Kidney (tissue), 14 donors: Measurements from ENCODE around the gene APLNR. TPM values are rescaled to one million over a fixed set of nuclear protein-coding genes. Genes with fewer than 3 reads are reported as not detected.

Source experiments
- DNase-seq, 5 donors: peaks; one replicate each; pipeline ENCODE4 v3.0.0-alpha.2; 2013 to 2020
- FAIRE-seq: peaks from 2 replicates; lab custom pipeline; 2012; peaks lifted over from hg19 to GRCh38; lab: Jason Lieb, UNC
- H3K27ac ChIP-seq, 2 donors: one replicate each; pipeline ENCODE4 v1.7.0; 2013; ENCODE audit warnings: low read depth in 2 of 2, low read length in 2 of 2, inconsistent platforms in 1 of 2
- H3K27me3 ChIP-seq: one replicate; pipeline ENCODE4 v1.7.1; 2013; ENCODE audit warnings: low read length, inconsistent platforms; ENCODE audit not compliant: control insufficient read depth, insufficient read depth
- H3K36me3 ChIP-seq, 3 donors: one replicate each; pipeline versions ENCODE4 v1.7.0 to v1.7.1; 2013; ENCODE audit warnings: low read length in 3 of 3, control low read depth in 1 of 3, inconsistent platforms in 1 of 3; ENCODE audit not compliant: insufficient read depth in 3 of 3, control insufficient read depth in 2 of 3
- H3K4me1 ChIP-seq, 3 donors: one replicate each; pipeline versions ENCODE4 v1.7.0 to v1.7.1; 2013; ENCODE audit warnings: low read length in 3 of 3, inconsistent platforms in 1 of 3, low read depth in 1 of 3; ENCODE audit not compliant: control insufficient read depth in 2 of 3, insufficient read depth in 2 of 3
- H3K4me3 ChIP-seq, 3 donors: one replicate each; pipeline versions ENCODE4 v1.7.0 to v1.8.1; 2013; ENCODE audit warnings: low read length in 3 of 3, control low read depth in 1 of 3, inconsistent platforms in 1 of 3
- H3K9ac ChIP-seq, 3 donors: one replicate each; pipeline versions ENCODE4 v1.7.0 to v1.7.1; 2013; ENCODE audit warnings: low read length in 3 of 3, control low read depth in 1 of 3, inconsistent platforms in 1 of 3
- H3K9me3 ChIP-seq, 3 donors: one replicate each; pipeline versions ENCODE4 v1.7.0 to v1.7.1; 2013; ENCODE audit warnings: low read length in 3 of 3, control low read depth in 1 of 3, inconsistent platforms in 1 of 3; ENCODE audit not compliant: control insufficient read depth in 2 of 3, insufficient read depth in 1 of 3
- CTCF ChIP-seq: IDR thresholded peaks from 3 replicates; pipeline ENCODE4 v1.5.1; 2012; ENCODE audit warnings: mild to moderate bottlenecking, moderate library complexity, borderline replicate concordance; ENCODE audit not compliant: insufficient read depth; ENCODE audit errors: extremely low read depth
- intact Hi-C: fragments of 100-400 bp; cut with DNase I; formaldehyde crosslinking; loops from one replicate; pipeline ENCODE4 v1.11.1; 2022
- polyA plus RNA-seq: library from polyadenylated mRNA; stranded (reverse); fragments of 350-450 nt; fragmentation: Illumina TruSeq; extraction: RNeasy Lipid Tissue Mini Kit (QIAGEN cat#74804); gene quantifications from one replicate; pipeline ENCODE4 v1.2.3, GENCODE V29; 2014; ENCODE audit warnings: low read depth, low replicate concordance; ENCODE audit not compliant: insufficient read depth
- total RNA-seq: library from RNA; stranded (reverse); fragmentation: NEBNext Ultra II Directional; extraction: Animal tissue kit (Norgen Biotek cat#: 25700); gene quantifications from one replicate; pipeline ENCODE4 v1.2.1, GENCODE V29; 2021
- donor health status: control.
- donor health status: control.
- donor health status: control.
- donor health status: control.
- donor health status: control.
- donor health status: DM: yes; HTN: yes; CAD: no.
- donor health status: Normal renal cell carcinoma (clear cell type).

The APLNR gene
- total and polyA plus RNA-seq, 2 donors from 2014 or later, result 5.3 to 16.6 TPM

DNA sequence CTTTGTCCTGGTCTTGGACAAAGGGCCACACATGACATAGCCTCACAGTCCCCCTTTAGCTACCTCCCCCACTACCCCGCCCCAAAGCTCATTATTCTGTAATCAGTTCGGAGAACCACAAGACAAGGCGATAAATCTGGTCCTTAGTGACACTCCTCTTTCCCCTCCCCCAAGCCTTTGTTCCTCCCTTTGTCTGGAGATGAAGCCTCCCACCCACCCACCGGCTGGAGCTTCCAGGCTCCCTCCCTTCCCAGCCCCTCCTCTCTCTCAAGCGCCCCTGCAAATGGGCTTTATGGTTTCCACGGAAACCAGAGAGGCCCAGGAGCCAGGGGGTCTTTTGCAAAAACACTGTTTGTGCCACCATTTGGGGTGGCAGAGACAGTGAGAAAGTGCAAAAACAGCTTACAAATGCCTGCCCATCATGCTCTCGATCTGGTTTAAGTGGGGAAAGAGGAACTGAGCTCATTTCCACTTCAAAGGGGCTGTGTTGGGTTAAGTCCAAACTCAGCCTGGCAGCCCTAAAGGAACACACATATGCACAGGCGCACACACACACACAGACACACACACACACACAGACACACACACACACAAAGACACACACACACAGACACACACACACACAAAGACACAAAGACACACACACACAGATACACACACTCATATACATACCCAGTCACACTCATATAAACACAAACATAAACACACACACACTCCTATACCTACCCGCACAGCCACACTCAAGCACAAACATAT is 23.5 kb downstream of the APLNR start:
- no peaks in the 10 kb centered on the region for H3K36me3 ChIP-seq
- no peak overlapping the region for H3K9ac ChIP-seq
- H3K4me3 ChIP-seq, result peak overlapping the region in 1 of 3 donors; percentile 16
- no peaks in the 10 kb centered on the region for H3K27me3 ChIP-seq
- no peak for FAIRE-seq
- H3K4me1 ChIP-seq, result peaks cover 0 to 7% (median 4%) of the 10 kb centered on the region in 3 donors
- intact Hi-C loops, result no loop called here
- TF ChIP-seq CTCF, result no peak
- peak in 4 of 5 donors; percentile 86 to 93 (median 90) for DNase-seq
- H3K27ac ChIP-seq, result no peak overlapping the region
- H3K9me3 ChIP-seq, result no peaks in the 10 kb centered on the region

DNA sequence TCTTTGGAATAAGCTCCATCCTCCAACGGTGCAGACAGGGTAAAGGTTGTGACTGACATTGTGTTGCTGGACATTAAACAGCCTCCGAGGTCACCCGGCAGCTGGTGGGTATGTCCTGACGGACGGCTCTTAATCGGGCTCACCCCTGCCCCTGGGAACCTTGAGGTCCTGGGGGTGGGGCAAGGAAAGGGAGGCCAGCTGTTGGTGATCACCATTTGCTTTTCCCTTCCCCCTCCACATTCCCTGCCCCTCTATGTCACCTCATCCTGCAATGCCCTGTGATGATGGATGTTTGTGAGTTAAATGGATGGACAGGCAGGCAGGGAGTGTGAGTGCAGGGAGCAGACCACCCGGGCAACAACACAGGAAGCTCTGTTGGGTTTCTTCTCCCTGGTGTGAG is 26.3 kb downstream of the APLNR start:
- no peak for FAIRE-seq
- Histone ChIP-seq H3K4me3 (no peak overlapping the region), H3K36me3 (no peaks in the 10 kb centered on the region), H3K27me3 (peaks cover 2% of the 10 kb centered on the region), H3K27ac (no peak overlapping the region), H3K9ac (no peak overlapping the region), H3K4me1 (peaks cover 0 to 7% (median 4%) of the 10 kb centered on the region in 3 donors), H3K9me3 (no peaks in the 10 kb centered on the region)
- TF ChIP-seq CTCF, result no peak
- intact Hi-C loops, result no loop called here
- DNase-seq, result peak in 4 of 5 donors; percentile 67 to 78 (median 73)

DNA sequence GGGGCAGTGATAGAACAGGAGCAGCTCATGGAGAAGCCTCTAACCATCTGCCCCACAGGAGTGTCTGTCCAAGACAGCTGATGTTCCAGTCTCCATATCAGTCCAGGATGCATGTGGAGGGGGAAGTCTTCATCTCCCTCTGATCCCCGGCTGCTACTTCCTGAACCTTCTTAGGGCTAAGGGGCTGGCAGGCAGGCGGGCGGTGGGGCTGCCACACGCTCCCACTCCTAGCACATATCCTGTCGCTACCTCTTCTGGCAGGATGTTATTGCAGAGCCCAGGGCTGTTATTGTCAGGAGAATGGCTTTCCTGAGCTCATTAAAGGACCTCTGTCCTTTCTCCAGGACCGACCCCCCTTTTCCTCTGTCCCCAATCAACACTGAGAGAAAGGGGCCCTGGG is 29.9 kb downstream of the APLNR start:
- Histone ChIP-seq H3K4me1 (no peaks in the 10 kb centered on the region), H3K27ac (no peak overlapping the region), H3K36me3 (no peaks in the 10 kb centered on the region), H3K9ac (no peak overlapping the region), H3K9me3 (no peaks in the 10 kb centered on the region), H3K4me3 (no peak overlapping the region), H3K27me3 (peaks cover 2% of the 10 kb centered on the region)
- peak in 1 of 5 donors; percentile 31 for DNase-seq
- FAIRE-seq, result no peak
- intact Hi-C loops, result no loop called here
- TF ChIP-seq CTCF, result no peak
